ENCODE data around the gene SERPINB7. TPM values are rescaled to one million over a fixed set of nuclear protein-coding genes. Genes with fewer than 3 reads are reported as not detected.

SERPINB7 gene
- total RNA-seq, 1 donor from 2014 or later: not detected

- FAIRE-seq (no peak), DNase-seq (ENCODE audit: low spot score in 2 of 2) (no peak)
These were observed 9.7 kb downstream of the SERPINB7 start for GRCh38 chr18:63784787-63785452.

- no peak for DNase-seq (ENCODE audit: low spot score in 2 of 2)
- FAIRE-seq: no peak
These were observed 12.5 kb downstream of the SERPINB7 start for GRCh38 chr18:63787673-63788072.

- DNase-seq (ENCODE audit: low spot score in 2 of 2): no peak
- no peak for FAIRE-seq
These were observed 13.4 kb downstream of the SERPINB7 start for GRCh38 chr18:63788447-63789096.

- DNase-seq (ENCODE audit: low spot score in 2 of 2) (no peak), FAIRE-seq (no peak)
These were observed 14.1 kb downstream of the SERPINB7 start for GRCh38 chr18:63789327-63789726.

- DNase-seq (ENCODE audit: low spot score in 2 of 2) (no peak), FAIRE-seq (no peak)
These were observed 20.4 kb downstream of the SERPINB7 start for GRCh38 chr18:63795606-63796005.

GRCh38 chr18:63799189-63799588, 24.0 kb downstream of the SERPINB7 start:
- DNase-seq (ENCODE audit: low spot score in 2 of 2): no peak
- FAIRE-seq: no peak

GRCh38 chr18:63801343-63801742, 26.1 kb downstream of the SERPINB7 start:
- FAIRE-seq: no peak
- DNase-seq (ENCODE audit: low spot score in 2 of 2): no peak

GRCh38 chr18:63808125-63808524, 32.9 kb downstream of the SERPINB7 start:
- no peak for FAIRE-seq
- no peak for DNase-seq (ENCODE audit: low spot score in 2 of 2)

GRCh38 chr18:63817441-63818051, 42.3 kb downstream of the SERPINB7 start:
- no peak for DNase-seq (ENCODE audit: low spot score in 2 of 2)
- no peak for FAIRE-seq

GRCh38 chr18:63818212-63818611, 43.0 kb downstream of the SERPINB7 start:
- no peak for DNase-seq (ENCODE audit: low spot score in 2 of 2)
- FAIRE-seq: no peak

- DNase-seq (ENCODE audit: low spot score in 2 of 2) (no peak), FAIRE-seq (no peak)
These were observed 44.6 kb downstream of the SERPINB7 start for GRCh38 chr18:63819786-63820185.

GRCh38 chr18:63820694-63821093, 45.5 kb downstream of the SERPINB7 start:
- FAIRE-seq (no peak), DNase-seq (ENCODE audit: low spot score in 2 of 2) (no peak)

- DNase-seq (ENCODE audit: low spot score in 2 of 2): no peak
- no peak for FAIRE-seq
These were observed 48.5 kb downstream of the SERPINB7 start for GRCh38 chr18:63823516-63824219.

GRCh38 chr18:63824220-63824525, 49.0 kb downstream of the SERPINB7 start:
- no peak for FAIRE-seq
- DNase-seq (ENCODE audit: low spot score in 2 of 2): no peak

GRCh38 chr18:63828120-63828519, 52.9 kb downstream of the SERPINB7 start:
- FAIRE-seq (no peak), DNase-seq (ENCODE audit: low spot score in 2 of 2) (no peak)

- DNase-seq (ENCODE audit: low spot score in 2 of 2) (no peak), FAIRE-seq (no peak)
These were observed 53.4 kb downstream of the SERPINB7 start for GRCh38 chr18:63828656-63829055.

GRCh38 chr18:63829886-63830285, 54.7 kb downstream of the SERPINB7 start:
- no peak for DNase-seq (ENCODE audit: low spot score in 2 of 2)
- FAIRE-seq: no peak

GRCh38 chr18:63831080-63831788, 56.0 kb downstream of the SERPINB7 start:
- FAIRE-seq (no peak), DNase-seq (ENCODE audit: low spot score in 2 of 2) (no peak)

GRCh38 chr18:63832470-63832869, 57.3 kb downstream of the SERPINB7 start:
- DNase-seq (ENCODE audit: low spot score in 2 of 2): no peak
- no peak for FAIRE-seq

GRCh38 chr18:63834471-63835113, 59.4 kb downstream of the SERPINB7 start:
- FAIRE-seq: no peak
- DNase-seq (ENCODE audit: low spot score in 2 of 2): no peak

Measured in frontal cortex (tissue), 4 donors.